HG03439 (cell line): ENCODE measurements around the gene HSF4.

ENCODE experiments used
- ATAC-seq: cut with Tn5 transposase; IDR thresholded peaks from one replicate; pipeline ENCODE4 v1.9.1; 2021; ENCODE audit warnings: mild to moderate bottlenecking, moderate library complexity; ENCODE audit not compliant: unreplicated experiment

Gene HSF4

GRCh38 chr16:67165121-67166078, 855 bp downstream of the HSF4 start:
- ATAC-seq, result no peak

DNA sequence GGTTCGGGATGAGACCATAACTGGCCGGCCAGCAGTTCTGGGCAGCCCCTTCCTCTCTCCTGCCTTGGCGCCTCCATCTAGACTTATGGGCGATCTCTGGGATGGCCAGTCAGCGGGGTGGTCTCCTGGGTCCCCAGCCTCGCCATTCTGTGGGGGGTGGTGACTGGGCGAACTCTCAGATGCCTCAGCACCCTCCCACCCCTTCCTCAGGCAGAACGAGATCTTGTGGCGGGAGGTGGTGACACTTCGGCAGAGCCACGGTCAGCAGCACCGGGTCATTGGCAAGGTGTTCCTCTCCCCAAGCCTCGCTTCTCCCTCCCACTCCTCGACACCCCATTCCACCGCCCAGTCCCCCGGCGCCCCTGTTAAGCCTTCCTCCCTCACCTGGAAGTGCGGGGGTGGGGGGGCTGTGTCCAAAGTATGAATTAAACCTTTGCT, 1.6 kb downstream of the HSF4 start:
- ATAC-seq, result no peak

DNA sequence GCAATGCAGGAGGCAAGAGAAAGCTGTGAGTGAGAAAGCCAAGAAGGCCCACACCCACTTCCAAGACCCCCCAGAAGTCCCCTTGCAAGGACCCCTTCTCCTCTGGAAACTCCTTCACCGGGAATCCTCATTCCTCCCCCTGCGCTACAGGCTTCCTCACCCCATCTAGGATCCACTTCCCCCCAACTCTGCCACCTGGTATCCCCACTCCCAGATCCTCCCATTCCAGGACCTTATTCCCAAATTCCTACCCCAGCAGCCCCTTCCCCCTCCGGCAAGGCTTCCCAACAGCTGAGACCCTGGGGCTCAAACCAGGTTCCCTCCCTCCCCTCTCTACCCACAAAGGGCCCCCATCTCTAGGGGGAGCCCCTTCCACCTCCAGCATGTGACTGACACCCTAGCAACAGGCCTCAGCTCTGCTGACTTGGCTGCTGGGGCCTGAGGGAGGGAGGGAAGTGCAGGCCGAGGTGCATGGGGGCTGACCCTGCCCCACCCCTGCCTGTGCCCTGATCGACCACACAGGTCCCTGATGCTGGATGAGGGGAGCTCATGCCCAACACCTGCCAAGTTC, 2.1 kb downstream of the HSF4 start:
- no peak for ATAC-seq

DNA sequence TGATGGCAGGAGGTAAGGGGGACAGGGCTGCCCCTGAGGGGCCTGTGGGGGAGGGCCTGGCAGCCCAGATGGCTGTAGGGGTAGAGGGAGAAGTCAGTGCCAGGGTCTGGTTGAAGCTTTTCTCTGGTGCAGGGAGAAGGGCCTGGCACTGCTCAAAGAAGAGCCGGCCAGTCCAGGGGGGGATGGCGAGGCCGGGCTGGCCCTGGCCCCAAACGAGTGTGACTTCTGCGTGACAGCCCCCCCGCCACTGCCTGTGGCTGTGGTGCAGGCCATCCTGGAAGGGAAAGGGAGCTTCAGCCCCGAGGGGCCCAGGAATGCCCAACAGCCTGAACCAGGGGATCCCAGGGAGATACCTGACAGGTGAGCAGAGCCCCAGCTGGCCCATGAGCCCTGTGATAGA, 3.0 kb downstream of the HSF4 start:
- no peak for ATAC-seq

DNA sequence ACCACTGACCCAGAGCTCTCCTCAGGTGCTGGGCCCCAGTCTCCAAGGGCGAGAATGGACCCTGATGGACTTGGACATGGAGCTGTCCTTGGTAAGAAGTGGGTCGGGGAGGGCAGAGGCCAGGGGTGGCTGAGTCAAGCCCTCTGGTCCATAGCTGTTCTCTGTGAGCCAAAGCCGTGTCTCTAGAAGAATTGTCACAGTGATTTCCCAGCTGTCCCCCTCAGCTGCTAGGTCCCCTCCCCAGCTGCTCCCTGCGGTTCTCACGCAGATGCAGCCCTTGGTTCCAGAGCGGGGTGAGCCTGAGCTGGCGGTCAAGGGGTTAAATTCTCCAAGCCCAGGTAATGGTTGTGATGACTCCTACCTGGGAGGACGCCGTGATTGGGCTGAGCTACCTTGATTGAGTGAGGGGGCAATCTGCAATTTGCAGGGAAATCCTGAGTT, 4.5 kb downstream of the HSF4 start:
- no peak for ATAC-seq

- ATAC-seq, result no peak
Observed at GRCh38 chr16:67169642-67170167, 5.2 kb downstream of the HSF4 start.

DNA sequence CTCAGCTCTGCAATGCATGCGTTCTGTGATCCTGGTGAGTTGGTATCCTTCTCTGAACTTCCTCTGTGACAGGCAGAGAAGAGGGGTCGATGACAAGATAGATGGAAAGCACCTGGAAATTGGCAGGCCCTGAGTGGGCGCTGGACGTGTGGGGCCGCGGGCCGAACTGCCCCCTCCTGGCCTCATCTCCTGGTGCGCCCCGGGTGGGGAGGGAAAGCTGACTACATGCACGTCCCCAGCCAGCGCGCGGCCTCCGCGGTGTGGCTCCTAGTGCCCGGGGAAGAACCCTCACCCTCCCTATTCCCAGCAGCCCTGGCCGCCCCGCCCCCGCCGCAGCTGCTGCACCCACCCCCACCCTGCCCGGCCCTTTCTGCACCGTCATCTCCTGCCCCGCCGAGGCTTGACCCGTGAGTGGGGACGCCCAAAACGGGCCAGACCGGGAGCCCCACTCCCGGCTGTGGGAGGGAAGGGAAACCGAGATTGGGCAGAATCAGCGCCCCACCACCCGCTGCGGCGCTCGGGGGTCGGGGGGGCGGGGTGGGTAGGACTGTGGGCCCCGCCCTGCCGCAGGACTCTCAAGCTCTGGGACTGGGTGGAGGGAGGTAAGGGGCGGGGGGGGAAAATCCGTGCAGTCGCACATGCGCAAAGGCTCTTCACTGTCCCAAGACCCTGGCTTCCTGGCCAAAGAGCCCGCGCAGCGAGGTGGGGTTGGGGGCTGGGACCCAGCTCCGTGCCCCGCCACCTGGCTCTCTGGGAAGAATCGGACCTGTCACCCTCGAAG, 5.8 kb downstream of the HSF4 start, which contains the start of gene NOL3:
NOL3 (plus strand) TSS at position 371 of the 781 bp plus-strand sequence.
- peak; percentile 45 for ATAC-seq

GRCh38 chr16:67170949-67171649, 6.6 kb downstream of the HSF4 start:
- no peak for ATAC-seq

DNA sequence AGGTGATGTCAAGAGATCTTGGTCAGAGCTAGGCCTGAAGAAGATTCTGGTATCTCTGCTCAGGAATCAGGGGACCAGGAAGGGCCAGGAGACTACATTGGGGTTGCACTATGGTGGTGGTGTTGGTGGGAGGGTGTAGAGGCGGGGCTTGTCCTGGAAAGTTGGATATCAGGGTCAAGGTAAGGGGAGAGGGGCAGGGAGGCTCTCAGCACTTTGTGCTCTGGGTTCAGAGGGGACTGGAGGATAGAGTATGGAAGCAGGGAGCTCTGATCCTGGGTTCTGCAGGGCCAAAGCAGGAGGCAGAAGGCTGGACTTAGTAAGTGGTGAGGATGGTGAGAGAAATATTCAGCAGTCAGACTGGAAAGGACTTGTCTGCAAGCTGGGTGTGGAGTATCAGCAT, 8.8 kb downstream of the HSF4 start:
- ATAC-seq, result no peak

DNA sequence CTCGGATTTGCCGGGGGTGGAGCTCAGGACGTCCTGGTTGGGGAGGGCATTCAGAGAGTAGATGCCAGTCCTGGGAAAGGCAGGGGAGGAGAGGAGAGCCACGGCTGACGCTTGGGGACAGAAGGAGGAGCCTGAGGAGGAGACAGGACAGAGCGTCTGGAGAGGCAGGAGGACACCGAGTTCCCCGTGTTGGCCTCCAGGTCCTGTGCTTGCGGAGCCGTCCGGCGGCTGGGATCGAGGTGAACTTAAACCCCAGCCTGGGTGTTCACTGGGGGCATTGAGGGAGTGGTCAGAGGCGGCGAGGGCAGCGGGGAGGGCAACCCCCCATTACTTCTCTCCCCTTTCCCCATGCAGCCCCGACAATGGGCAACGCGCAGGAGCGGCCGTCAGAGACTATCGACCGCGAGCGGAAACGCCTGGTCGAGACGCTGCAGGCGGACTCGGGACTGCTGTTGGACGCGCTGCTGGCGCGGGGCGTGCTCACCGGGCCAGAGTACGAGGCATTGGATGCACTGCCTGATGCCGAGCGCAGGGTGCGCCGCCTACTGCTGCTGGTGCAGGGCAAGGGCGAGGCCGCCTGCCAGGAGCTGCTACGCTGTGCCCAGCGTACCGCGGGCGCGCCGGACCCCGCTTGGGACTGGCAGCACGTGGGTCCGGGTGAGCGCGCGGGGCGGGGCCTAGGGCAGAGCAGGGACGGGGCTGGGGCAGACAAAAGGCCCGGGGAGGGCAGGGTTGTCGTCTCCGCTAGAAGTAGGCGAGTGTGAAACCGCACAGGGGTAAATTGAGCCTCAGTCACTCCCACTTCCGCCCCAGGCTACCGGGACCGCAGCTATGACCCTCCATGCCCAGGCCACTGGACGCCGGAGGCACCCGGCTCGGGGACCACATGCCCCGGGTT, 9.5 kb downstream of the HSF4 start:
- ATAC-seq, result peak; percentile 43

- no peak for ATAC-seq
Observed at GRCh38 chr16:67174706-67175231, 10.2 kb downstream of the HSF4 start.

- no peak for ATAC-seq
Observed at GRCh38 chr16:67176662-67177061, 12.1 kb downstream of the HSF4 start.

DNA sequence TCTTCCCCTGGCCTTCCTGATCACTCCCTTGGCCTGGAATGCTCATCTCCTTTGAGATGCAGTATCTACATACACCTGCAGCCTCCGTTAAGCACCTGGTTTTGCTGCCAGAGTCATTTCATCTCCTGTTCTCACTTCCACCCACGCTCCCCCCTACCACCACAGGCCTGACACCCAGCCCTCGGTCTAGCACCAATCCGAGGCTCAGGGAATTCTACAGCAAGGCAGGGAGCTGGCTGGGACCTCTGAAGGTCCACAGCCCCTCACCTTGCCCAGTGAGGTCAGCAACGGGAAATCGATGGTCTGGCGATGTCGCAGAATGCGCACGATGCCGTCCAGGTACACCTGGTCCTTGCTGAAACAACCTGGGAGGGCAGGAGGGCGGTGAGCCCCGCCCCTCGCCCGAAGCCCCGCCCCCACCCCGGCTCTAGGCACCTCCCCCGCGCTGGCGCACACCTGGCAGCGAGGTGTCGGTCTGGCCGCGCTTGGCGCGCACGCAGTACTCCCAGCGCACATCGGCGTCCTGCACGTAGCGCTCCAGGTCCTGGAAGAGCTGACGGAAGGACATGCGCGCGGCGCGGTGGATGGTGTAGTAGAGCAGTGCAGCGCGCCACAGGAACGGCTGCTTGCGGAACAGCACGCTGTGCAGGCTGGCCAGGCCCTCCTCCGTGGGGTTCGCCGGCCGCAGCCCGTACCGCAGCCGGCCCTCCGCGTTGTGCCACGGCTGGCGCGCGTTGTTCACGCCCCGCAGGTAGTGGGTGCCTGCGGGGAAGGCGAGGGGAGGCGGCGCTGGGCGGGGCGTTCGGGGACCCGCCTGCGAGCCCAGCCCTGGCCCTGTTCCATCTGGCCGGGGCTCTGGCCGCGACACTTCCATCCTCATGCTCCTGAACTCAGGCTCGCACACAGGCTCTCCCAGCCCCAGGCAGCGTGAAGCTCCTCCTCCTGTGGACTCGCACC, 13.5 kb downstream of the HSF4 start:
- no peak for ATAC-seq

DNA sequence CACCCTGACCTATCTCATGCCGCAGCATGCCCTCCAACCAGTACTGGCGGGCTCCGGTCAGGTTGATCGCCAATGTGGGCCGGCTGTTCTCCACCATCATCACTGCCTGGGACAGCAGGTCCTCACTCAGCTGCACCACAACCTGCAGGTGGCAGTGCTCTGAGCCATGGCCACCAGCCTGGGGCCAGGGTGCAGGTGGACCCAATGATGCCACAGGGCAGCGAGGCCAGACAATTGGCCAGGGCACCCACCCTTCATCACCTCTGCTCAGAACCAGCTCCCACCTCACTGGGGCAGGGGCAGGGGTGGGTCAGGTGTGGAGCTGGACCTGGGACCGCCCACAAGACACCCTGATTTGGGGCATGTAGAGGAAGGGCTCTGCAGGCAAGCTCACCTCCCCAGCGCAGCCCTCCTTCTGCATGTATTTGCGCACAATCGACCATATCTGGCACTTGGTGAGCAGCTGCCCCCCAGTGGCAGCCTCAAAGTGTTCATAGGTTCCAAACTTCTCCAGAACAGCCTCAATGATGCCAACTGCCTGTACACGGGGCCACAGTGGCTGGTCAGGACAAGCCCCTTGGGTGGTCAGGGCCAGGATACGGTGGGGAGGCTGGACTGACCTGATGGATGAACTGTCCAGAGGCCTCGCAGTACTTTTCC, 15.0 kb downstream of the HSF4 start:
- ATAC-seq, result no peak

DNA sequence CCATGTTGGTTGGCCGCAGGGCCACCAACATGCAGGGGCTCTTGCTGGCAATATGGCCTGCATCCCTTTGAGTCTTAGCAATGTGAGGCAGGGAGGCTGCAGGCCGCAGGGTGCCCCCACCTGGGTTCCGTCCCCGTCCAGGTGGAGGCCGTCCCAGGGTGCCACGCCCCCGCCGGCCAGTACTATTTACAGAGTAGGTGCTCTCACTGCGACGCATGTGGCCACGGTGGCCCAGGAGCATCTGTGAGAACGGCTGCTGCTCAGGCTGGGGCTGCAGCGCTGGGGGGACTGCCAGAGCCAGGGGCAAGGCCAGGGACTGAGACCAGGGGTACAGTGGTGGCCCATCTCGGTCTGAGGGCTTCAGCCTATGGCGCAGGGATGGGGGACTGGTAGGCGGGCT, 15.6 kb downstream of the HSF4 start:
- ATAC-seq, result no peak

DNA sequence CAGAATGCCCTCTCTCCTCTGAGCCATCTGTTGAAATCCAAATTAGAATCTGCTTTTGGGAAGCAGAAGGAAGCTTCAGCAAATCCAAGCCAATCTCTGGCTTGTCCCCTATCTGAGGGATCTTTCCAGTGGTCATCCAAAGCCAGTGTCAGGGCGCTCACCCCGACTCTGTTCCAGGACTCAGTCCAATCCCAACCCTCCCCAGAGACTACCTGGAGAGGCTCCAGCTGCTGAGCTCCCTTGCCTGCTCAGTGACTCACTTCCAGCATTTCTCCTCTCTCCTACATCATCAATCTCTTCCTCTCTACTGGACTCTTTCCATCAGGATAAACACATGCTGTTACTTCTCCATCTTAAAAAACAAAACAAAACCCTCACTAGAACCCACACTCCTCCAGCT, 16.8 kb downstream of the HSF4 start:
- no peak for ATAC-seq

DNA sequence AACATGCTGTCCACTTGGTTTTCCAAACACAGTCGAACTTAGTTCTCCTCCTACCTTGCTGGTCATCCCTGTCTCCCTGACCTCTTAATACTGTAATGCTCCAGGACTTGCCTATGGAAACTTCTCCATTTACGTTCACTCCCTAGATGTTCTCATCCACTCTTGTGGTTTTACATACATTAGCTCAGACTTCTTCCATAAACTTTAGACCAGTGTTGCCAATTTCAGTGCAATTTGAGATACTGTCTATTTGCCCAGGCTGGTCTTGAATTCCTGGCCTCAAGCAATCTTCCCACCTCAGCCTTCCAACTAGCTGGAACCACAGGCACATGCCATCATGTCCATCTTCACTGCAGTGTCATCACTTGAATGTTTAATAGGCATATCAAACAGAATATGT, 17.7 kb downstream of the HSF4 start:
- no peak for ATAC-seq

GRCh38 chr16:67183284-67183626, 18.7 kb downstream of the HSF4 start:
- ATAC-seq, result no peak
